Measurements from ENCODE around the gene MAPK12.
"Not testable (repeated sequence)": the region's sequence is repeated elsewhere in the genome, so short reads cannot be mapped to it uniquely, and the experiment has no call there.

Gene MAPK12

GRCh38 chr22:50210378-50211139 lies 50.9 kb downstream of the MAPK12 start:
- no peak for FAIRE-seq

GRCh38 chr22:50209893-50210292 lies 51.6 kb downstream of the MAPK12 start:
- no peak for FAIRE-seq

- FAIRE-seq = no peak
Measured at GRCh38 chr22:50208939-50209892, 52.3 kb downstream of the MAPK12 start.

- FAIRE-seq = no peak
Measured at GRCh38 chr22:50208430-50208938, 53.0 kb downstream of the MAPK12 start.

- FAIRE-seq = no peak
Measured at GRCh38 chr22:50207383-50208140, 53.9 kb downstream of the MAPK12 start.

GRCh38 chr22:50206599-50206998 lies 54.9 kb downstream of the MAPK12 start:
- no peak for FAIRE-seq

- no peak for FAIRE-seq
Measured at GRCh38 chr22:50205781-50206569, 55.5 kb downstream of the MAPK12 start.

GRCh38 chr22:50204998-50205397 lies 56.5 kb downstream of the MAPK12 start:
- not testable (repeated sequence) for FAIRE-seq

GRCh38 chr22:50204571-50204970 lies 56.9 kb downstream of the MAPK12 start:
- no peak for FAIRE-seq

- no peak for FAIRE-seq
Measured at GRCh38 chr22:50203288-50203687, 58.2 kb downstream of the MAPK12 start.

All from colon (tissue), 2 donors.